Upper lobe of left lung (tissue), 6 donors: ENCODE measurements around the gene UCHL5. TPM values are rescaled to one million over a fixed set of nuclear protein-coding genes. Genes with fewer than 3 reads are reported as not detected.
A peak's percentile ranks its signal among the peaks of the same experiment; 100 is the strongest.

ENCODE experiments used
- ATAC-seq, 2 donors: fragments of 200-7000 bp; cut with Tn5 transposase; one replicate each; pipeline ENCODE4 v1.9.1; 2022; ENCODE audit warnings: mild to moderate bottlenecking in 2 of 2, moderate library complexity in 2 of 2; ENCODE audit not compliant: low FRiP score in 2 of 2
- DNase-seq, 2 donors: peaks; one replicate each; pipeline ENCODE4 v3.0.0-alpha.2; 2019 to 2020
- H3K27ac ChIP-seq, 4 donors: fragments of 200-600 bp; sonication (generic); one replicate each; pipeline ENCODE4 v1.5.1; 2016 to 2019
- H3K27me3 ChIP-seq, 4 donors: fragments of 200-600 bp; sonication (generic); one replicate each; pipeline ENCODE4 v1.5.1; 2017 to 2019
- H3K36me3 ChIP-seq, 4 donors: fragments of 200-600 bp; sonication (generic); one replicate each; pipeline ENCODE4 v1.5.1; 2016 to 2019
- H3K4me1 ChIP-seq, 4 donors: fragments of 200-600 bp; sonication (generic); one replicate each; pipeline ENCODE4 v1.5.1; 2018 to 2019
- H3K4me3 ChIP-seq, 4 donors: fragments of 200-600 bp; sonication (generic); one replicate each; pipeline ENCODE4 v1.5.1; 2017 to 2019; ENCODE audit warnings: mild to moderate bottlenecking in 2 of 4, moderate library complexity in 1 of 4
- H3K9me3 ChIP-seq, 4 donors: fragments of 200-600 bp; sonication (generic); one replicate each; pipeline ENCODE4 v1.5.1; 2018 to 2019
- CTCF ChIP-seq, 6 experiments: fragments of 450-650 bp in 4 of 6; fragments of 200-600 bp in 2 of 6; sonication (generic) in 2 of 6; IDR thresholded peaks; one replicate each; pipeline ENCODE4 v1.5.1; 2016 to 2019; ENCODE audit warnings: antibody characterized with exemption in 6 of 6
- EP300 ChIP-seq, 4 donors: sonication (generic); formaldehyde crosslinking; IDR thresholded peaks; one replicate each; pipeline ENCODE4 v1.5.1; 2017; ENCODE audit warnings: antibody characterized with exemption in 4 of 4, control low read depth in 2 of 4
- POLR2A ChIP-seq, 4 donors: fragments of 450-650 bp; IDR thresholded peaks; one replicate each; pipeline ENCODE4 v1.5.1; 2016 to 2017; ENCODE audit warnings: antibody characterized with exemption in 4 of 4, mild to moderate bottlenecking in 2 of 4
- POLR2AphosphoS5 ChIP-seq, 2 donors: sonication (generic); formaldehyde crosslinking; IDR thresholded peaks; one replicate each; pipeline ENCODE4 v1.5.1; 2017; ENCODE audit warnings: antibody characterized with exemption in 2 of 2
- WGBS, 2 donors: methylation state at CpG; one replicate each; pipeline ENCODE4 v1.1.5; 2017 to 2018; 5-methylcytosine and 5-hydroxymethylcytosine counted together
- total RNA-seq, 6 donors: library from RNA; depleted of rRNA in 4 of 6; stranded (reverse); fragments of >200 nt in 4 of 6; gene quantifications; one replicate each; pipeline versions ENCODE4 v1.1.0 to v1.2.1, GENCODE V29; 2016 to 2021
- donor health status: DM: no; HTN: no; CAD: no; lungs with moderate emphysema.
- donor health status: DM: no; HTN: yes; CAD: no; lungs with severe emphysema.

Gene UCHL5
- total RNA-seq, 6 donors from 2014 or later = 24.9 to 49.8 (median 36.4) TPM

GRCh38 chr1:193066606-193067005 is 7.4 kb upstream of the UCHL5 start:
- no peak for ATAC-seq
- H3K9me3 ChIP-seq = no peaks in the 10 kb centered on the region
- no peak overlapping the region for H3K4me3 ChIP-seq
- H3K27ac ChIP-seq = no peak overlapping the region
- no peak for DNase-seq
- TF ChIP-seq EP300 (IDR thresholded peaks at IDR 0.05) = no peak
- TF ChIP-seq CTCF (IDR thresholded peaks at IDR 0.05) = no peak
- no peak for TF ChIP-seq POLR2A (IDR thresholded peaks at IDR 0.05)
- TF ChIP-seq POLR2AphosphoS5 (IDR thresholded peaks at IDR 0.05) = no peak
- no peaks in the 10 kb centered on the region for H3K36me3 ChIP-seq
- H3K27me3 ChIP-seq = no peaks in the 10 kb centered on the region
- peaks cover 4 to 19% (median 12%) of the 10 kb centered on the region in 4 donors for H3K4me1 ChIP-seq
- 85 to 87% methylated on average over 4 of the region's 4 CpGs for WGBS, 2 donors

- Histone ChIP-seq H3K4me3 (no peak overlapping the region), H3K27ac (no peak overlapping the region), H3K36me3 (no peaks in the 10 kb centered on the region), H3K4me1 (peaks cover 11 to 19% (median 17%) of the 10 kb centered on the region in 4 donors), H3K9me3 (no peaks in the 10 kb centered on the region), H3K27me3 (no peaks in the 10 kb centered on the region)
- ATAC-seq (no peak), DNase-seq (no peak)
- TF ChIP-seq EP300 (IDR thresholded peaks at IDR 0.05) (no peak), POLR2AphosphoS5 (IDR thresholded peaks at IDR 0.05) (no peak), POLR2A (IDR thresholded peaks at IDR 0.05) (no peak), CTCF (IDR thresholded peaks at IDR 0.05) (no peak)
These were observed 6.8 kb upstream of the UCHL5 start for GRCh38 chr1:193065954-193066353.

GRCh38 chr1:193062698-193063463 is 3.7 kb upstream of the UCHL5 start:
- ATAC-seq (no peak), DNase-seq (no peak)
- Histone ChIP-seq H3K9me3 (no peaks in the 10 kb centered on the region), H3K27me3 (no peaks in the 10 kb centered on the region), H3K27ac (no peak overlapping the region), H3K36me3 (no peaks in the 10 kb centered on the region), H3K4me3 (no peak overlapping the region), H3K4me1 (peaks cover 19 to 22% (median 21%) of the 10 kb centered on the region in 4 donors)
- TF ChIP-seq CTCF (IDR thresholded peaks at IDR 0.05) (no peak), EP300 (IDR thresholded peaks at IDR 0.05) (no peak), POLR2AphosphoS5 (IDR thresholded peaks at IDR 0.05) (no peak), POLR2A (IDR thresholded peaks at IDR 0.05) (no peak)
- WGBS, 2 donors = 89 to 95% methylated on average over 4 of the region's 4 CpGs

GRCh38 chr1:193060938-193061337 is 1.8 kb upstream of the UCHL5 start:
- 16 to 20% methylated on average over 2 of the region's 2 CpGs for WGBS, 2 donors

More at GRCh38 chr1:193060938-193061337, 1.8 kb upstream of the UCHL5 start:
- peak overlapping the region in 2 of 4 donors; percentile 94 to 97 for H3K27ac ChIP-seq
- DNase-seq = no peak
- H3K4me1 ChIP-seq = peaks cover 27 to 31% (median 28%) of the 10 kb centered on the region in 4 donors
- H3K9me3 ChIP-seq = no peaks in the 10 kb centered on the region
- H3K27me3 ChIP-seq = no peaks in the 10 kb centered on the region
- TF ChIP-seq POLR2A (IDR thresholded peaks at IDR 0.05) (no peak), EP300 (IDR thresholded peaks at IDR 0.05) (no peak), CTCF (IDR thresholded peaks at IDR 0.05) (no peak), POLR2AphosphoS5 (IDR thresholded peaks at IDR 0.05) (no peak)
- no peaks in the 10 kb centered on the region for H3K36me3 ChIP-seq
- H3K4me3 ChIP-seq = peak overlapping the region in 1 of 4 donors; percentile 71
- ATAC-seq = no peak
